Measurements from ENCODE around the gene PTPRM. TPM values are rescaled to one million over a fixed set of nuclear protein-coding genes. Genes with fewer than 3 reads are reported as not detected.

Gene PTPRM
- total RNA-seq, 1 experiment from 2014 or later, result 14.5 TPM

GRCh38 chr18:8272254-8272653, 705.1 kb downstream of the PTPRM start:
- ChIA-PET POLR2A (no interaction called here), RAD21 (ENCODE audit: low non-redundant PET in 1 of 2, low total read pairs in 2 of 2, uncharacterized antibody in 2 of 2, unreplicated experiment in 2 of 2) (no interaction called here), CTCF (no interaction called here)
- Histone ChIP-seq H3K9ac (ENCODE audit: low read length) (no peak overlapping the region), H2AFZ (ENCODE audit: low read depth, low read length, poor library complexity, severe bottlenecking) (no peak overlapping the region), H3K9me3 (ENCODE audit: control insufficient read depth in 1 of 2, insufficient read depth in 1 of 2, low read depth in 1 of 2, low read length in 2 of 2) (no peaks in the 10 kb centered on the region), H3K36me3 (ENCODE audit: control insufficient read depth in 1 of 2, insufficient read depth in 2 of 2, low read length in 2 of 2) (no peaks in the 10 kb centered on the region), H4K20me1 (ENCODE audit: insufficient read depth) (no peaks in the 10 kb centered on the region), H3K27ac (ENCODE audit: low read depth, low read length) (no peak overlapping the region), H3K4me1 (ENCODE audit: control insufficient read depth in 1 of 2, insufficient read depth in 2 of 2, low read length in 2 of 2) (no peaks in the 10 kb centered on the region), H3K4me3 (replicated peaks in 1 of 2; ENCODE audit: low read depth in 1 of 2, low read length in 2 of 2) (no peak overlapping the region), H3K27me3 (ENCODE audit: insufficient read depth, low read length) (no peaks in the 10 kb centered on the region), H3K79me2 (ENCODE audit: insufficient read depth, low read length) (no peaks in the 10 kb centered on the region), H3K4me2 (ENCODE audit: low read length) (no peak overlapping the region), H3K9me2 (ENCODE audit: insufficient read depth) (no peaks in the 10 kb centered on the region)
- ATAC-seq (no peak), DNase-seq (ENCODE audit: low read depth, low spot score) (no peak)
- TF ChIP-seq SIN3A (IDR thresholded peaks at IDR 0.05; ENCODE audit: low read depth) (no peak), EZH2 (IDR thresholded peaks at IDR 0.05) (no peak), POLR2AphosphoS5 (IDR thresholded peaks at IDR 0.05; ENCODE audit: low read depth, low read length) (no peak)
- TF ChIP-seq, protein P1, sequence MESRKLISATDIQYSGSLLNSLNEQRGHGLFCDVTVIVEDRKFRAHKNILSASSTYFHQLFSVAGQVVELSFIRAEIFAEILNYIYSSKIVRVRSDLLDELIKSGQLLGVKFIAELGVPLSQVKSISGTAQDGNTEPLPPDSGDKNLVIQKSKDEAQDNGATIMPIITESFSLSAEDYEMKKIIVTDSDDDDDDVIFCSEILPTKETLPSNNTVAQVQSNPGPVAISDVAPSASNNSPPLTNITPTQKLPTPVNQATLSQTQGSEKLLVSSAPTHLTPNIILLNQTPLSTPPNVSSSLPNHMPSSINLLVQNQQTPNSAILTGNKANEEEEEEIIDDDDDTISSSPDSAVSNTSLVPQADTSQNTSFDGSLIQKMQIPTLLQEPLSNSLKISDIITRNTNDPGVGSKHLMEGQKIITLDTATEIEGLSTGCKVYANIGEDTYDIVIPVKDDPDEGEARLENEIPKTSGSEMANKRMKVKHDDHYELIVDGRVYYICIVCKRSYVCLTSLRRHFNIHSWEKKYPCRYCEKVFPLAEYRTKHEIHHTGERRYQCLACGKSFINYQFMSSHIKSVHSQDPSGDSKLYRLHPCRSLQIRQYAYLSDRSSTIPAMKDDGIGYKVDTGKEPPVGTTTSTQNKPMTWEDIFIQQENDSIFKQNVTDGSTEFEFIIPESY (IDR thresholded peaks at IDR 0.05; ENCODE audit: extremely low read depth, insufficient replicate concordance, low read length), result no peak
- TF ChIP-seq, protein P2, sequence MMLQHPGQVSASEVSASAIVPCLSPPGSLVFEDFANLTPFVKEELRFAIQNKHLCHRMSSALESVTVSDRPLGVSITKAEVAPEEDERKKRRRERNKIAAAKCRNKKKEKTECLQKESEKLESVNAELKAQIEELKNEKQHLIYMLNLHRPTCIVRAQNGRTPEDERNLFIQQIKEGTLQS (IDR thresholded peaks at IDR 0.05), result no peak
- no TSS peak for BruUV-seq (replicated peaks)
- intact Hi-C loops (cut with micrococcal nuclease), result no loop called here

- H3K9me2 ChIP-seq (ENCODE audit: insufficient read depth), result no peaks in the 10 kb centered on the region
- H3K4me1 ChIP-seq (ENCODE audit: control insufficient read depth in 1 of 2, insufficient read depth in 2 of 2, low read length in 2 of 2), result no peaks in the 10 kb centered on the region
- TF ChIP-seq, protein P1 (IDR thresholded peaks at IDR 0.05; ENCODE audit: extremely low read depth, insufficient replicate concordance, low read length), result no peak
- no peak for TF ChIP-seq EZH2 (IDR thresholded peaks at IDR 0.05)
- no peak for TF ChIP-seq EGR1 (IDR thresholded peaks at IDR 0.05; ENCODE audit: low read depth)
- TF ChIP-seq SRF (IDR thresholded peaks at IDR 0.05; ENCODE audit: low read depth), result no peak
- no peak for TF ChIP-seq POLR2AphosphoS5 (IDR thresholded peaks at IDR 0.05; ENCODE audit: low read depth, low read length)
- TF ChIP-seq ZNF274 (IDR thresholded peaks at IDR 0.05; ENCODE audit: low read depth, low read length), result no peak
- TF ChIP-seq, protein P3, sequence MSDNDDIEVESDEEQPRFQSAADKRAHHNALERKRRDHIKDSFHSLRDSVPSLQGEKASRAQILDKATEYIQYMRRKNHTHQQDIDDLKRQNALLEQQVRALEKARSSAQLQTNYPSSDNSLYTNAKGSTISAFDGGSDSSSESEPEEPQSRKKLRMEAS (IDR thresholded peaks at IDR 0.05), result no peak
- TF ChIP-seq, protein P4, sequence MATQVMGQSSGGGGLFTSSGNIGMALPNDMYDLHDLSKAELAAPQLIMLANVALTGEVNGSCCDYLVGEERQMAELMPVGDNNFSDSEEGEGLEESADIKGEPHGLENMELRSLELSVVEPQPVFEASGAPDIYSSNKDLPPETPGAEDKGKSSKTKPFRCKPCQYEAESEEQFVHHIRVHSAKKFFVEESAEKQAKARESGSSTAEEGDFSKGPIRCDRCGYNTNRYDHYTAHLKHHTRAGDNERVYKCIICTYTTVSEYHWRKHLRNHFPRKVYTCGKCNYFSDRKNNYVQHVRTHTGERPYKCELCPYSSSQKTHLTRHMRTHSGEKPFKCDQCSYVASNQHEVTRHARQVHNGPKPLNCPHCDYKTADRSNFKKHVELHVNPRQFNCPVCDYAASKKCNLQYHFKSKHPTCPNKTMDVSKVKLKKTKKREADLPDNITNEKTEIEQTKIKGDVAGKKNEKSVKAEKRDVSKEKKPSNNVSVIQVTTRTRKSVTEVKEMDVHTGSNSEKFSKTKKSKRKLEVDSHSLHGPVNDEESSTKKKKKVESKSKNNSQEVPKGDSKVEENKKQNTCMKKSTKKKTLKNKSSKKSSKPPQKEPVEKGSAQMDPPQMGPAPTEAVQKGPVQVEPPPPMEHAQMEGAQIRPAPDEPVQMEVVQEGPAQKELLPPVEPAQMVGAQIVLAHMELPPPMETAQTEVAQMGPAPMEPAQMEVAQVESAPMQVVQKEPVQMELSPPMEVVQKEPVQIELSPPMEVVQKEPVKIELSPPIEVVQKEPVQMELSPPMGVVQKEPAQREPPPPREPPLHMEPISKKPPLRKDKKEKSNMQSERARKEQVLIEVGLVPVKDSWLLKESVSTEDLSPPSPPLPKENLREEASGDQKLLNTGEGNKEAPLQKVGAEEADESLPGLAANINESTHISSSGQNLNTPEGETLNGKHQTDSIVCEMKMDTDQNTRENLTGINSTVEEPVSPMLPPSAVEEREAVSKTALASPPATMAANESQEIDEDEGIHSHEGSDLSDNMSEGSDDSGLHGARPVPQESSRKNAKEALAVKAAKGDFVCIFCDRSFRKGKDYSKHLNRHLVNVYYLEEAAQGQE (IDR thresholded peaks at IDR 0.05; ENCODE audit: low read depth), result no peak
- no peak overlapping the region for H3K27ac ChIP-seq (ENCODE audit: low read depth, low read length)
- no peak for DNase-seq (ENCODE audit: low read depth, low spot score)
- ChIA-PET RAD21 (ENCODE audit: low non-redundant PET in 1 of 2, low total read pairs in 2 of 2, uncharacterized antibody in 2 of 2, unreplicated experiment in 2 of 2) (no interaction called here), POLR2A (no interaction called here), CTCF (no interaction called here)
- H3K9me3 ChIP-seq (ENCODE audit: control insufficient read depth in 1 of 2, insufficient read depth in 1 of 2, low read depth in 1 of 2, low read length in 2 of 2), result no peaks in the 10 kb centered on the region
- intact Hi-C loops (cut with micrococcal nuclease), result no loop called here
- H3K27me3 ChIP-seq (ENCODE audit: insufficient read depth, low read length), result no peaks in the 10 kb centered on the region
- no peak for ATAC-seq
- H3K4me2 ChIP-seq (ENCODE audit: low read length), result no peak overlapping the region
- no peak overlapping the region for H2AFZ ChIP-seq (ENCODE audit: low read depth, low read length, poor library complexity, severe bottlenecking)
- no peaks in the 10 kb centered on the region for H3K79me2 ChIP-seq (ENCODE audit: insufficient read depth, low read length)
- no peak overlapping the region for H3K4me3 ChIP-seq (replicated peaks in 1 of 2; ENCODE audit: low read depth in 1 of 2, low read length in 2 of 2)
- BruUV-seq (replicated peaks), result no TSS peak
- H3K36me3 ChIP-seq (ENCODE audit: control insufficient read depth in 1 of 2, insufficient read depth in 2 of 2, low read length in 2 of 2), result no peaks in the 10 kb centered on the region
- no peak overlapping the region for H3K9ac ChIP-seq (ENCODE audit: low read length)
- no peaks in the 10 kb centered on the region for H4K20me1 ChIP-seq (ENCODE audit: insufficient read depth)
Measured at GRCh38 chr18:8274370-8274769, 707.3 kb downstream of the PTPRM start.

Measured in HCT116 (cell line).